Liver (tissue), 9 donors: ENCODE results near the gene PDE3B. TPM values are rescaled to one million over a fixed set of nuclear protein-coding genes. Genes with fewer than 3 reads are reported as not detected.
A peak's percentile ranks its signal among the peaks of the same experiment; 100 is the strongest.

Experiments used
- DNase-seq: peaks from one replicate; pipeline ENCODE4 v3.0.0-alpha.2; 2017; ENCODE audit warnings: low spot score
- H3K27ac ChIP-seq, 2 donors: one replicate each; pipeline ENCODE4 v1.7.0; 2013; ENCODE audit warnings: inconsistent platforms in 2 of 2, low read length in 2 of 2, control low read depth in 1 of 2, low read depth in 1 of 2, mild to moderate bottlenecking in 1 of 2
- H3K27me3 ChIP-seq, 4 donors: one replicate each; pipeline versions ENCODE4 v1.6.1 to v1.7.0; 2013; ENCODE audit warnings: low read length in 3 of 4, inconsistent platforms in 1 of 4, mild to moderate bottlenecking in 1 of 4, moderate library complexity in 1 of 4; ENCODE audit not compliant: control insufficient read depth in 4 of 4, insufficient read depth in 4 of 4
- H3K36me3 ChIP-seq, 4 donors: one replicate each; pipeline versions ENCODE4 v1.6.1 to v1.7.0; 2013; ENCODE audit warnings: low read length in 3 of 4, mild to moderate bottlenecking in 3 of 4, low read depth in 1 of 4, moderate library complexity in 1 of 4; ENCODE audit not compliant: control insufficient read depth in 4 of 4, insufficient read depth in 3 of 4
- H3K4me1 ChIP-seq, 4 donors: one replicate each; pipeline versions ENCODE4 v1.6.1 to v1.7.0; 2013; ENCODE audit warnings: low read length in 3 of 4, mild to moderate bottlenecking in 3 of 4, moderate library complexity in 1 of 4; ENCODE audit not compliant: control insufficient read depth in 4 of 4, insufficient read depth in 4 of 4
- H3K4me3 ChIP-seq, 3 donors: one replicate each; pipeline versions ENCODE4 v1.6.1 to v1.7.0; 2013; ENCODE audit warnings: low read length in 3 of 3, control low read depth in 1 of 3, low read depth in 1 of 3, mild to moderate bottlenecking in 1 of 3
- H3K9ac ChIP-seq, 2 donors: one replicate each; pipeline ENCODE4 v1.7.0; 2013; ENCODE audit warnings: low read length in 2 of 2, mild to moderate bottlenecking in 2 of 2, moderate library complexity in 2 of 2, control low read depth in 1 of 2, low read depth in 1 of 2
- H3K9me3 ChIP-seq, 4 donors: one replicate each; pipeline versions ENCODE4 v1.6.1 to v1.7.0; 2013; ENCODE audit warnings: low read length in 3 of 4; ENCODE audit not compliant: control insufficient read depth in 4 of 4
- CTCF ChIP-seq: fragments of 150-350 bp; IDR thresholded peaks from 2 replicates; pipeline ENCODE4 v1.5.1; 2017; ENCODE audit warnings: improper control_type of control experiment, low read depth, low read length; ENCODE audit not compliant: missing input control
- FOXA1 ChIP-seq: IDR thresholded peaks from 2 replicates; pipeline ENCODE4 v1.6.1; 2016; ENCODE audit warnings: antibody characterized with exemption
- FOXA2 ChIP-seq: IDR thresholded peaks from 2 replicates; pipeline ENCODE4 v1.6.1; 2016; ENCODE audit warnings: antibody characterized with exemption
- GABPA ChIP-seq, 2 donors: IDR thresholded peaks in 1 of 2; conservative IDR thresholded peaks in 1 of 2; 2 replicates each; pipeline ENCODE4 v1.6.1; 2016; ENCODE audit warnings: antibody characterized with exemption in 2 of 2, mild to moderate bottlenecking in 1 of 2, moderate library complexity in 1 of 2
- HNF4A ChIP-seq, 2 donors: conservative IDR thresholded peaks; 2 replicates each; pipeline ENCODE4 v1.6.1; 2016; ENCODE audit warnings: antibody characterized with exemption in 2 of 2, mild to moderate bottlenecking in 2 of 2
- HNF4G ChIP-seq: IDR thresholded peaks from 2 replicates; pipeline ENCODE4 v1.6.1; 2016; ENCODE audit warnings: antibody characterized with exemption
- JUND ChIP-seq, 2 donors: IDR thresholded peaks; 2 replicates each; pipeline ENCODE4 v1.6.1; 2016; ENCODE audit warnings: antibody characterized with exemption in 2 of 2
- NR2F2 ChIP-seq: IDR thresholded peaks from 2 replicates; pipeline ENCODE4 v1.6.1; 2016; ENCODE audit warnings: antibody characterized with exemption
- RAD21 ChIP-seq, 2 donors: IDR thresholded peaks; 2 replicates each; pipeline ENCODE4 v1.6.1; 2016; ENCODE audit warnings: antibody characterized with exemption in 2 of 2, mild to moderate bottlenecking in 2 of 2
- RXRA ChIP-seq, 2 donors: IDR thresholded peaks; 2 replicates each; pipeline ENCODE4 v1.6.1; 2017 to 2018; ENCODE audit warnings: antibody characterized with exemption in 2 of 2, mild to moderate bottlenecking in 1 of 2
- SP1 ChIP-seq: IDR thresholded peaks from 2 replicates; pipeline ENCODE4 v1.6.1; 2018; ENCODE audit warnings: antibody characterized with exemption, mild to moderate bottlenecking
- TAF1 ChIP-seq: conservative IDR thresholded peaks from 2 replicates; pipeline ENCODE4 v1.6.1; 2016; ENCODE audit warnings: antibody characterized with exemption, mild to moderate bottlenecking
- YY1 ChIP-seq: IDR thresholded peaks from 2 replicates; pipeline ENCODE4 v1.6.1; 2016; ENCODE audit warnings: antibody characterized with exemption, mild to moderate bottlenecking
- ZBTB33 ChIP-seq: IDR thresholded peaks from 2 replicates; pipeline ENCODE4 v1.6.1; 2016; ENCODE audit warnings: antibody characterized with exemption
- WGBS: extraction: QIAGEN DNeasy Blood & Tissue Kit; methylation state at CpG from one replicate; pipeline ENCODE4 v1.1.7; 2013; 5-methylcytosine and 5-hydroxymethylcytosine counted together
- polyA plus RNA-seq, 2 donors: library from polyadenylated mRNA; stranded (reverse) in 1 of 2; unstranded in 1 of 2; fragments of 200-250 nt in 1 of 2; fragments of >200 nt in 1 of 2; fragmentation: Nextera tagmentation in 1 of 2; extraction: Ambion mirVana in 1 of 2; gene quantifications; one replicate each; pipeline versions ENCODE4 v1.2.1 to v1.2.3, GENCODE V29; 2013 to 2015
- total RNA-seq, 2 donors: library from RNA; depleted of rRNA; stranded (reverse); fragments of >200 nt; gene quantifications; one replicate each; pipeline ENCODE4 v1.2.3, GENCODE V29; 2014
- TF ChIP-seq, protein P1 (sequence below): IDR thresholded peaks from 2 replicates; pipeline ENCODE4 v1.6.1; 2016; ENCODE audit warnings: antibody characterized with exemption
- TF ChIP-seq, protein P2 (sequence below): IDR thresholded peaks from 2 replicates; pipeline ENCODE4 v1.6.1; 2016; ENCODE audit warnings: antibody characterized with exemption
- TF ChIP-seq, protein P3 (sequence below): IDR thresholded peaks from 2 replicates; pipeline ENCODE4 v1.6.1; 2016; ENCODE audit warnings: antibody characterized with exemption, mild to moderate bottlenecking
- donor health status: healthy.
- donor health status: healthy.
- donor health status: healthy.
- donor health status: healthy.
- donor health status: healthy.

Gene PDE3B
- total and polyA plus RNA-seq, 4 donors, result 11.3 to 43.1 (median 21.7) TPM

- no peak overlapping the region for H3K9ac ChIP-seq
- no peaks in the 10 kb centered on the region for H3K27me3 ChIP-seq
- H3K9me3 ChIP-seq, result no peaks in the 10 kb centered on the region
- H3K36me3 ChIP-seq, result no peaks in the 10 kb centered on the region
- 87% methylated on average over 8 of the region's 8 CpGs for WGBS
- DNase-seq, result no peak
- H3K4me1 ChIP-seq, result peaks cover 0 to 14% (median 3%) of the 10 kb centered on the region in 4 donors
- H3K4me3 ChIP-seq, result no peak overlapping the region
- TF ChIP-seq, protein P1, sequence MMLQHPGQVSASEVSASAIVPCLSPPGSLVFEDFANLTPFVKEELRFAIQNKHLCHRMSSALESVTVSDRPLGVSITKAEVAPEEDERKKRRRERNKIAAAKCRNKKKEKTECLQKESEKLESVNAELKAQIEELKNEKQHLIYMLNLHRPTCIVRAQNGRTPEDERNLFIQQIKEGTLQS, result no peak
- TF ChIP-seq RAD21 (IDR thresholded peaks at IDR 0.05) (no peak), RXRA (IDR thresholded peaks at IDR 0.05) (no peak), TAF1 (no peak), NR2F2 (no peak), JUND (IDR thresholded peaks at IDR 0.05) (no peak), YY1 (no peak), FOXA2 (no peak), SP1 (no peak), ZBTB33 (no peak), FOXA1 (no peak), GABPA (IDR thresholded peaks at IDR 0.05 in 1 of 2, conservative IDR thresholded peaks at IDR 0.05 in 1 of 2) (no peak), HNF4G (no peak), HNF4A (conservative IDR thresholded peaks at IDR 0.05) (no peak)
- TF ChIP-seq, protein P2, sequence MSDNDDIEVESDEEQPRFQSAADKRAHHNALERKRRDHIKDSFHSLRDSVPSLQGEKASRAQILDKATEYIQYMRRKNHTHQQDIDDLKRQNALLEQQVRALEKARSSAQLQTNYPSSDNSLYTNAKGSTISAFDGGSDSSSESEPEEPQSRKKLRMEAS, result no peak
- TF ChIP-seq, protein P3, sequence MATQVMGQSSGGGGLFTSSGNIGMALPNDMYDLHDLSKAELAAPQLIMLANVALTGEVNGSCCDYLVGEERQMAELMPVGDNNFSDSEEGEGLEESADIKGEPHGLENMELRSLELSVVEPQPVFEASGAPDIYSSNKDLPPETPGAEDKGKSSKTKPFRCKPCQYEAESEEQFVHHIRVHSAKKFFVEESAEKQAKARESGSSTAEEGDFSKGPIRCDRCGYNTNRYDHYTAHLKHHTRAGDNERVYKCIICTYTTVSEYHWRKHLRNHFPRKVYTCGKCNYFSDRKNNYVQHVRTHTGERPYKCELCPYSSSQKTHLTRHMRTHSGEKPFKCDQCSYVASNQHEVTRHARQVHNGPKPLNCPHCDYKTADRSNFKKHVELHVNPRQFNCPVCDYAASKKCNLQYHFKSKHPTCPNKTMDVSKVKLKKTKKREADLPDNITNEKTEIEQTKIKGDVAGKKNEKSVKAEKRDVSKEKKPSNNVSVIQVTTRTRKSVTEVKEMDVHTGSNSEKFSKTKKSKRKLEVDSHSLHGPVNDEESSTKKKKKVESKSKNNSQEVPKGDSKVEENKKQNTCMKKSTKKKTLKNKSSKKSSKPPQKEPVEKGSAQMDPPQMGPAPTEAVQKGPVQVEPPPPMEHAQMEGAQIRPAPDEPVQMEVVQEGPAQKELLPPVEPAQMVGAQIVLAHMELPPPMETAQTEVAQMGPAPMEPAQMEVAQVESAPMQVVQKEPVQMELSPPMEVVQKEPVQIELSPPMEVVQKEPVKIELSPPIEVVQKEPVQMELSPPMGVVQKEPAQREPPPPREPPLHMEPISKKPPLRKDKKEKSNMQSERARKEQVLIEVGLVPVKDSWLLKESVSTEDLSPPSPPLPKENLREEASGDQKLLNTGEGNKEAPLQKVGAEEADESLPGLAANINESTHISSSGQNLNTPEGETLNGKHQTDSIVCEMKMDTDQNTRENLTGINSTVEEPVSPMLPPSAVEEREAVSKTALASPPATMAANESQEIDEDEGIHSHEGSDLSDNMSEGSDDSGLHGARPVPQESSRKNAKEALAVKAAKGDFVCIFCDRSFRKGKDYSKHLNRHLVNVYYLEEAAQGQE, result no peak
- H3K27ac ChIP-seq, result no peak overlapping the region
Observed at GRCh38 chr11:14673824-14674405, 30.3 kb downstream of the PDE3B start.

GRCh38 chr11:14676068-14676467 lies 32.5 kb downstream of the PDE3B start:
- DNase-seq, result no peak
- 33% methylated on average over 2 of the region's 2 CpGs for WGBS
- H3K4me3 ChIP-seq, result no peak overlapping the region
- H3K4me1 ChIP-seq, result peaks cover 0 to 4% (median 0%) of the 10 kb centered on the region in 4 donors
- no peaks in the 10 kb centered on the region for H3K9me3 ChIP-seq
- peaks cover 0 to 3% (median 0%) of the 10 kb centered on the region in 4 donors for H3K36me3 ChIP-seq
- peak overlapping the region; percentile 54 for H3K27ac ChIP-seq
- H3K27me3 ChIP-seq, result no peaks in the 10 kb centered on the region
- no peak overlapping the region for H3K9ac ChIP-seq
- no peak for TF ChIP-seq SP1
- no peak for TF ChIP-seq NR2F2
- TF ChIP-seq TAF1, result no peak
- TF ChIP-seq, protein P2, result no peak
- TF ChIP-seq HNF4A (conservative IDR thresholded peaks at IDR 0.05), result peak in 1 of 2 donors; percentile 8
- TF ChIP-seq CTCF, result no peak
- no peak for TF ChIP-seq ZBTB33
- TF ChIP-seq, protein P1, result peak; percentile 36
- TF ChIP-seq JUND (IDR thresholded peaks at IDR 0.05), result peak; percentile 30 to 55
- no peak for TF ChIP-seq HNF4G
- TF ChIP-seq FOXA1, result no peak
